ENCODE results near the gene AASS.

The AASS gene

GRCh38 chr7:122055073-122055472 is 89.0 kb downstream of the AASS start:
- DNase-seq (ENCODE audit: low read depth): peak; percentile 2
- no peak overlapping the region for H3K4me3 ChIP-seq (ENCODE audit: low read length)
- no peak for TF ChIP-seq CTCF (conservative IDR thresholded peaks at IDR 0.05; ENCODE audit: low read depth, low read length)

GRCh38 chr7:122054393-122054792 is 89.7 kb downstream of the AASS start:
- no peak overlapping the region for H3K4me3 ChIP-seq (ENCODE audit: low read length)
- no peak for TF ChIP-seq CTCF (conservative IDR thresholded peaks at IDR 0.05; ENCODE audit: low read depth, low read length)
- DNase-seq (ENCODE audit: low read depth): no peak

- no peak for TF ChIP-seq CTCF (conservative IDR thresholded peaks at IDR 0.05; ENCODE audit: low read depth, low read length)
- no peak overlapping the region for H3K4me3 ChIP-seq (ENCODE audit: low read length)
- no peak for DNase-seq (ENCODE audit: low read depth)
Measured at GRCh38 chr7:122046402-122046801, 97.6 kb downstream of the AASS start.

GRCh38 chr7:122040147-122040546 is 103.9 kb downstream of the AASS start:
- TF ChIP-seq CTCF (conservative IDR thresholded peaks at IDR 0.05; ENCODE audit: low read depth, low read length): no peak
- no peak overlapping the region for H3K4me3 ChIP-seq (ENCODE audit: low read length)
- DNase-seq (ENCODE audit: low read depth): no peak

- DNase-seq (ENCODE audit: low read depth): no peak
- no peak for TF ChIP-seq CTCF (conservative IDR thresholded peaks at IDR 0.05; ENCODE audit: low read depth, low read length)
- H3K4me3 ChIP-seq (ENCODE audit: low read length): no peak overlapping the region
Measured at GRCh38 chr7:122038904-122039303, 105.1 kb downstream of the AASS start.

GRCh38 chr7:122038134-122038533 is 105.9 kb downstream of the AASS start:
- H3K4me3 ChIP-seq (ENCODE audit: low read length): no peak overlapping the region
- no peak for DNase-seq (ENCODE audit: low read depth)
- no peak for TF ChIP-seq CTCF (conservative IDR thresholded peaks at IDR 0.05; ENCODE audit: low read depth, low read length)

GRCh38 chr7:122035876-122036275 is 108.2 kb downstream of the AASS start:
- TF ChIP-seq CTCF (conservative IDR thresholded peaks at IDR 0.05; ENCODE audit: low read depth, low read length): no peak
- no peak for DNase-seq (ENCODE audit: low read depth)

More at GRCh38 chr7:122035876-122036275, 108.2 kb downstream of the AASS start:
- no peak overlapping the region for H3K4me3 ChIP-seq (ENCODE audit: low read length)

Measured in retinal pigment epithelial cell (primary cell).